HepG2 (cell line): ENCODE measurements around the gene SHF. TPM values are rescaled to one million over a fixed set of nuclear protein-coding genes. Genes with fewer than 3 reads are reported as not detected.

Source experiments
- ATAC-seq: fragments of 200-7000 bp; cut with Tn5 transposase; 3 replicates; pipeline ENCODE4 v1.9.1; 2020; ENCODE audit warnings: mild to moderate bottlenecking, moderate library complexity
- BruUV-seq: library from RNA; stranded (reverse); fragments of 400-500 nt; replicated peaks from 2 replicates; lab custom pipeline; 2021; lab: Mats Ljungman, UMichigan
- CTCF ChIA-PET: fragments of 300-600 bp; formaldehyde crosslinking; extraction: SDS; loops from one replicate; lab custom pipeline; 2021; ENCODE audit warnings: low total read pairs, inconsistent platforms, low intra/inter-chr PET ratio; lab: Yijun Ruan, JAX
- POLR2A ChIA-PET: fragments of 350-600 bp; sonication (Branson Sonifier 250); formaldehyde crosslinking; loops from one replicate; lab custom pipeline; 2020; ENCODE audit warnings: antibody characterized with exemption, inconsistent platforms; lab: Yijun Ruan, JAX
- DNase-seq: peaks from one replicate; pipeline ENCODE4 v3.0.0-alpha.2; 2015; ENCODE audit warnings: low spot score
- FAIRE-seq: peaks from 3 replicates; lab custom pipeline; 2011; peaks lifted over from hg19 to GRCh38; lab: Jason Lieb, UNC
- H2AFZ ChIP-seq: one replicate; pipeline ENCODE4 v1.6.1; 2011; ENCODE audit warnings: low read length, inconsistent platforms
- H3K27ac ChIP-seq: fragments of 300-600 bp; 3 replicates; pipeline ENCODE4 v1.8.0; 2011; ENCODE audit warnings: mixed run types, mild to moderate bottlenecking, mixed read lengths, low read length, inconsistent platforms; ENCODE audit not compliant: insufficient read depth; ENCODE audit errors: extremely low read length
- H3K27me3 ChIP-seq, 2 experiments: fragments of 200-600 bp in 1 of 2; 2 replicates in 1 of 2; 3 replicates in 1 of 2; pipeline versions ENCODE4 v1.6.0 to v1.8.0; 2011; ENCODE audit warnings: low read length in 2 of 2, mild to moderate bottlenecking in 2 of 2, moderate library complexity in 2 of 2, inconsistent platforms in 1 of 2; ENCODE audit not compliant: insufficient read depth in 2 of 2, control insufficient read depth in 1 of 2
- H3K36me3 ChIP-seq, 2 experiments: fragments of 200-600 bp in 1 of 2; replicated peaks in 1 of 2; 2 replicates in 1 of 2; 3 replicates in 1 of 2; pipeline versions ENCODE4 v1.5.1 to v1.8.0; 2011; ENCODE audit warnings: low read length in 2 of 2, inconsistent platforms in 1 of 2; ENCODE audit not compliant: insufficient read depth in 2 of 2, control insufficient read depth in 1 of 2
- H3K4me1 ChIP-seq: 2 replicates; pipeline ENCODE4 v1.5.1; 2012; ENCODE audit warnings: low read length, inconsistent platforms; ENCODE audit not compliant: insufficient read depth
- H3K4me2 ChIP-seq: 2 replicates; pipeline ENCODE4 v1.6.0; 2011; ENCODE audit warnings: low read depth, low read length, inconsistent platforms
- H3K4me3 ChIP-seq, 3 experiments: fragments of 200-600 bp in 1 of 3; sonication (generic), shearing (Covaris generic) in 1 of 3; replicated peaks in 1 of 3; 2 replicates each; pipeline ENCODE4 v1.5.1; 2011 to 2016; ENCODE audit warnings: low read length in 3 of 3, inconsistent platforms in 2 of 3, low read depth in 2 of 3, mild to moderate bottlenecking in 2 of 3, control low read depth in 1 of 3, mixed read lengths in 1 of 3; ENCODE audit not compliant: insufficient read depth in 1 of 3
- H3K79me2 ChIP-seq: one replicate; pipeline ENCODE4 v1.6.1; 2011; ENCODE audit warnings: low read length, inconsistent platforms; ENCODE audit not compliant: insufficient read depth
- H3K9ac ChIP-seq: 2 replicates; pipeline ENCODE4 v1.6.0; 2011; ENCODE audit warnings: mild to moderate bottlenecking, low read depth, low read length, inconsistent platforms; ENCODE audit not compliant: insufficient read depth
- H3K9me3 ChIP-seq: 2 replicates; pipeline ENCODE4 v1.5.1; 2012; ENCODE audit warnings: mild to moderate bottlenecking, low read length
- H4K20me1 ChIP-seq: 2 replicates; pipeline ENCODE4 v1.6.0; 2011; ENCODE audit warnings: inconsistent platforms, mild to moderate bottlenecking, low read length, moderate library complexity; ENCODE audit not compliant: insufficient read depth
- ZNF138 ChIP-seq: sonication (generic); formaldehyde crosslinking; IDR thresholded peaks from 2 replicates; pipeline ENCODE4 v1.5.0; 2020; ENCODE audit warnings: mild to moderate bottlenecking, low read depth, missing genetic modification reagents
- ZNF333 ChIP-seq: sonication (generic); formaldehyde crosslinking; IDR thresholded peaks from 2 replicates; pipeline ENCODE4 v1.4.0; 2020; ENCODE audit warnings: mild to moderate bottlenecking, missing genetic modification reagents, borderline replicate concordance
- ZNF589 ChIP-seq: sonication (generic); formaldehyde crosslinking; conservative IDR thresholded peaks from 2 replicates; pipeline ENCODE4 v1.8.0; 2022; ENCODE audit warnings: mild to moderate bottlenecking, moderate library complexity, missing genetic modification reagents
- WGBS: methylation state at CpG from one replicate; pipeline ENCODE4 v1.1.6; 2017; ENCODE audit warnings: low lambda C conversion rate; 5-methylcytosine and 5-hydroxymethylcytosine counted together
- in situ Hi-C: cut with HindIII; loops from 2 replicates; pipeline ENCODE4 v1.10.0; 2017; ENCODE audit warnings: low pct_unique_long_range_greater_than_20kb; ENCODE audit not compliant: extremely low pct_ligation_motif_present
- intact Hi-C: fragments of 100-400 bp; cut with micrococcal nuclease; formaldehyde crosslinking; loops from one replicate; pipeline ENCODE4 v1.10.0; 2022; ENCODE audit not compliant: unreplicated experiment
- polyA plus RNA-seq, 8 experiments: library from polyadenylated mRNA; depleted of rRNA in 3 of 8; stranded (reverse) in 7 of 8; unstranded in 1 of 8; fragments of >200 nt; fragmentation: Illumina TruSeq in 4 of 8; extraction: Trizol in 4 of 8; gene quantifications; 2 replicates each; pipeline versions ENCODE4 v1.2.1 to v1.2.3, GENCODE V29; 2011 to 2016; ENCODE audit warnings: low read depth in 4 of 8, missing spikeins in 1 of 8, mixed read lengths in 1 of 8; ENCODE audit not compliant: insufficient read depth in 1 of 8
- total RNA-seq, 5 experiments: library from RNA; depleted of rRNA; stranded (reverse); fragments of >200 nt; fragmentation: Illumina TruSeq; extraction: Trizol; gene quantifications; 2 replicates each; pipeline ENCODE4 v1.2.3, GENCODE V29; 2016; ENCODE audit warnings: low read depth in 1 of 5
- TF ChIP-seq, protein P1 (sequence below): sonication (generic); formaldehyde crosslinking; IDR thresholded peaks from 2 replicates; pipeline ENCODE4 v1.8.0; 2022; ENCODE audit warnings: mild to moderate bottlenecking, missing genetic modification reagents, moderate library complexity
- TF ChIP-seq, protein P2 (sequence below): sonication (generic); formaldehyde crosslinking; IDR thresholded peaks from 2 replicates; pipeline ENCODE4 v1.5.0; 2020; ENCODE audit warnings: missing genetic modification reagents

The SHF gene
- total and polyA plus RNA-seq, 2 of the 13 experiments (the other 11 are each of a cell fraction or from before 2014, with no cell fraction given) = 20.9 to 25.5 TPM

DNA sequence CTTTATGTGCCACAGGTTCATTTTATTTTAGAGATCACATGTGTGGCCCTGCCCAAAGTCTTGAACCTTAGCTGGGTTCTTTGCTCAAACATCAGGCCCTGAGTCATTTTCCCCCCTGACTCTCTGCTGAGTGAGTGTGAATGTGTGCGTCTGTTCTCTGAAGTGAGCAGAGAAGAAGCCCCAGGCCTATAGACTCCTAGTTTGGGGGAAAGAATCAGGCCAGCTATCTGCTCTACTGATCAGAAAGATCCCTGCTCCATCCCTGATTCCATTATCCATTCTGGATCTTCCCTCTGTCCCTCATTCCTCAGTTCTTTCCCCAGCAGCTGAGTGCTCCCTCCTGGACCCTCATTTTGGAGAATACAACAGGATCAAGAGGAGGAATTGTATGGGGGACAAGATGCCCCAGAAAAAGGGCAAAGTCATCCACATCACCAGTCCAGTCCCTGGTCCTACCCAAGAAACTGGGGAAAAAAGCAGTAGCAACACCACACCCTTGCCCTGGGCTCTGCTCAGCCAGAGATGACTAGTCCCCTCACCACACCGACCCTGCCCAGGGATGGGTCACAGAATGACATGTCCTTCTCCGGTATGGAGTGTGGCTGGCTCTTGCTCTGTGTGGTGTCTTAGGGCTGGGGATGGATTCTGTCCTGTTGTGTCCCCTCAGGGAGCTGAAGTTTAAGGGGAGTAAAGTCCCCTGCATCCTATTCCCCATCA is 54.8 kb downstream of the SHF start:
- peaks cover 3 to 18% of the 10 kb centered on the region in 2 experiments; a peak in 4 of 5 replicates for H3K27me3 ChIP-seq
- BruUV-seq = no TSS peak
- ChIA-PET POLR2A (no interaction called here), CTCF (no interaction called here)
- ATAC-seq = no peak
- TF ChIP-seq ZNF333 (CRISPR knock-in tag) (no peak), ZNF138 (CRISPR knock-in tag) (no peak), ZNF589 (CRISPR knock-in tag) (no peak)
- TF ChIP-seq, protein P1, sequence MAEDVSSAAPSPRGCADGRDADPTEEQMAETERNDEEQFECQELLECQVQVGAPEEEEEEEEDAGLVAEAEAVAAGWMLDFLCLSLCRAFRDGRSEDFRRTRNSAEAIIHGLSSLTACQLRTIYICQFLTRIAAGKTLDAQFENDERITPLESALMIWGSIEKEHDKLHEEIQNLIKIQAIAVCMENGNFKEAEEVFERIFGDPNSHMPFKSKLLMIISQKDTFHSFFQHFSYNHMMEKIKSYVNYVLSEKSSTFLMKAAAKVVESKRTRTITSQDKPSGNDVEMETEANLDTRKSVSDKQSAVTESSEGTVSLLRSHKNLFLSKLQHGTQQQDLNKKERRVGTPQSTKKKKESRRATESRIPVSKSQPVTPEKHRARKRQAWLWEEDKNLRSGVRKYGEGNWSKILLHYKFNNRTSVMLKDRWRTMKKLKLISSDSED (CRISPR knock-in tag) = no peak
- TF ChIP-seq, protein P2, sequence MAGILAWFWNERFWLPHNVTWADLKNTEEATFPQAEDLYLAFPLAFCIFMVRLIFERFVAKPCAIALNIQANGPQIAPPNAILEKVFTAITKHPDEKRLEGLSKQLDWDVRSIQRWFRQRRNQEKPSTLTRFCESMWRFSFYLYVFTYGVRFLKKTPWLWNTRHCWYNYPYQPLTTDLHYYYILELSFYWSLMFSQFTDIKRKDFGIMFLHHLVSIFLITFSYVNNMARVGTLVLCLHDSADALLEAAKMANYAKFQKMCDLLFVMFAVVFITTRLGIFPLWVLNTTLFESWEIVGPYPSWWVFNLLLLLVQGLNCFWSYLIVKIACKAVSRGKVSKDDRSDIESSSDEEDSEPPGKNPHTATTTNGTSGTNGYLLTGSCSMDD = no peak
- H3K4me1 ChIP-seq = peaks cover 25% of the 10 kb centered on the region
- no peak for FAIRE-seq
- H3K79me2 ChIP-seq = no peaks in the 10 kb centered on the region
- no peak overlapping the region for H2AFZ ChIP-seq
- H3K4me2 ChIP-seq = no peak overlapping the region
- intact Hi-C loops (no loop called here), in situ Hi-C loops (no loop called here)
- no peak overlapping the region for H3K27ac ChIP-seq
- H4K20me1 ChIP-seq = no peaks in the 10 kb centered on the region
- H3K9me3 ChIP-seq = no peaks in the 10 kb centered on the region
- WGBS = 32% methylated on average over 3 of the region's 3 CpGs
- DNase-seq = no peak
- H3K4me3 ChIP-seq = no peak overlapping the region
- H3K9ac ChIP-seq = no peak overlapping the region
- no peaks in the 10 kb centered on the region for H3K36me3 ChIP-seq
